ENCODE results near the gene BEST3.

GRCh38 chr12:69714542-69714941, 15.4 kb upstream of the BEST3 start:
- TF ChIP-seq POLR2AphosphoS5 (IDR thresholded peaks at IDR 0.05; ENCODE audit: low read depth, low read length) (no peak), TAF1 (IDR thresholded peaks at IDR 0.05; ENCODE audit: borderline replicate concordance, insufficient read depth, low read length) (no peak), SIN3A (IDR thresholded peaks at IDR 0.05; ENCODE audit: borderline replicate concordance, insufficient read depth, low read length) (no peak)
- TF ChIP-seq, protein P1, sequence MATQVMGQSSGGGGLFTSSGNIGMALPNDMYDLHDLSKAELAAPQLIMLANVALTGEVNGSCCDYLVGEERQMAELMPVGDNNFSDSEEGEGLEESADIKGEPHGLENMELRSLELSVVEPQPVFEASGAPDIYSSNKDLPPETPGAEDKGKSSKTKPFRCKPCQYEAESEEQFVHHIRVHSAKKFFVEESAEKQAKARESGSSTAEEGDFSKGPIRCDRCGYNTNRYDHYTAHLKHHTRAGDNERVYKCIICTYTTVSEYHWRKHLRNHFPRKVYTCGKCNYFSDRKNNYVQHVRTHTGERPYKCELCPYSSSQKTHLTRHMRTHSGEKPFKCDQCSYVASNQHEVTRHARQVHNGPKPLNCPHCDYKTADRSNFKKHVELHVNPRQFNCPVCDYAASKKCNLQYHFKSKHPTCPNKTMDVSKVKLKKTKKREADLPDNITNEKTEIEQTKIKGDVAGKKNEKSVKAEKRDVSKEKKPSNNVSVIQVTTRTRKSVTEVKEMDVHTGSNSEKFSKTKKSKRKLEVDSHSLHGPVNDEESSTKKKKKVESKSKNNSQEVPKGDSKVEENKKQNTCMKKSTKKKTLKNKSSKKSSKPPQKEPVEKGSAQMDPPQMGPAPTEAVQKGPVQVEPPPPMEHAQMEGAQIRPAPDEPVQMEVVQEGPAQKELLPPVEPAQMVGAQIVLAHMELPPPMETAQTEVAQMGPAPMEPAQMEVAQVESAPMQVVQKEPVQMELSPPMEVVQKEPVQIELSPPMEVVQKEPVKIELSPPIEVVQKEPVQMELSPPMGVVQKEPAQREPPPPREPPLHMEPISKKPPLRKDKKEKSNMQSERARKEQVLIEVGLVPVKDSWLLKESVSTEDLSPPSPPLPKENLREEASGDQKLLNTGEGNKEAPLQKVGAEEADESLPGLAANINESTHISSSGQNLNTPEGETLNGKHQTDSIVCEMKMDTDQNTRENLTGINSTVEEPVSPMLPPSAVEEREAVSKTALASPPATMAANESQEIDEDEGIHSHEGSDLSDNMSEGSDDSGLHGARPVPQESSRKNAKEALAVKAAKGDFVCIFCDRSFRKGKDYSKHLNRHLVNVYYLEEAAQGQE (IDR thresholded peaks at IDR 0.05; ENCODE audit: insufficient read depth in 1 of 2, low read depth in 2 of 2, low read length in 2 of 2): no peak
